ENCODE results near the gene STX8.
"Not testable (repeated sequence)": the region's sequence is repeated elsewhere in the genome, so short reads cannot be mapped to it uniquely, and the experiment has no call there.

Gene STX8

DNA sequence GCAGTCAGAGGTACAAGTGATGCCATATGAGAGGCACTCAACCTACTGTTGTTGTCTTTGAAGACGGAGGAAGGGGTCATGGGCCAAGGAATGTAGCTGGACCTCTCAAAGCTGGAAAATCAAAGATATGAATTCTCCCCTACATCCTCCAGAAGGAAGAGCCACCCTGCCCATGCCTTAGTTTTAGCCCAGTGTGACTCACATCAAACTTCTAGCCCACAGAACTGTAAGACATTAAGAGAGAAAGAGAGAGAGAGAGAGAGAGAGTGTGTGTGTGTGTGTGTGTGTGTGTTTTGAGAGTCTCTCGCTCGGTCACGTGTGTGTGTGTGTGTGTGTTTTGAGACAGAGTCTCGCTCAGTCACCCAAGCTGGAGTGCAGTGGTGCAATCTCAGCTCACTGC is 87.1 kb downstream of the STX8 start:
- no peak for DNase-seq

DNA sequence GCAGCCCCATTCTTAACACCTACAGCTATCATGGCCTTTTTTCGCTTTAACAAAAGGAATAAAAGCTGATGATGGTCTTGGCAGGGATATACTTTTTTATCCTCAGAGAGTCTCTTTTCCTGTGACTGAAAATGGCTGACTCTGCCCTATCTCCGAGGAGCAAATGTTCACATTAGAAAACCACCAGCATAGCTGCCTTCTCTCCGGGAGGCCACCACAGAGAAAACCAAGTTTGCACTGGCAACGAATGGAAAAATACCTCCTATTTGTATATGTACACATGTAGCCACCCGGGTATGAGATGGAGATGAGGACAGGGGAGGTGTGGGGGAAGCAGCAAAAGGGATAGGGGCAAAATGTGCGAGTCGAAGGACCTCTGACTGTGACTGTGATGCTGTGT is 88.2 kb downstream of the STX8 start:
- DNase-seq = no peak

DNA sequence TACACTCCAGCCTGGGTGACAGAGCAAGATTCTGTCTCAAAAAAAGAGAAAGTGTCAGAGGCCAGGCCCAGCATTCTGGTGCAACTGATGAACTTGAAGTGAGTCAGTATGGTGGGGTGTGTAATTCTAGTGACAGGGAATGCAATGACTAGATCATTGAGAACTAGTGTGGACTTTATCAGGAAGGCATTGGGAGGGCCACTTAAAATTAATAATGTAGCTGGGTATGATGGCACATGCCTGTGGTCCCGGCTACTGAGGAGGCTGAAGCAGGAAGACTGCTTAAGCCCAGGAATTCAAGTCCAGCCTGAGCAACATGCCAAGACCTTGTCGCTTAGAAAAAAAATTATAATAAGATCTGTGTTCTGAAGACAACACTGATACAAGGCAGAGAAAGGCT is 90.8 kb downstream of the STX8 start:
- DNase-seq = no peak

DNA sequence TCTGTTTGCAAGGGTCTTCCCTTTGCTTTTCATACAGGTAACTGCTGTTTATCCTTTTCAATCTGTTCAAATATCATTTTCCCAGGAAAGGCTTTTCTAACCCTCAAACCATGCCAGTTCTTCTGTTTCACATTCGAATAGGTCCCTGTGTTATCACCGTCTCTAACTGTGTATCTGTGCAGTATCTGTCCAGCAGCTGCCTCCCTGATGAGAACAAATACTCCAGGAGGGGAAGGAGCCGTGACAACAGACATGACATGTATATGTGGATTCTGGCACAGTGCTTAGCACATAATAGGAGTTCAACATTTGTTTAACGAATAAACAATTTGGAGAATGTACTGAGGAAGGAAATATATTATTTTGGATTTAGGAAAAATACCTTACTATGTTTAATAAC is 95.7 kb downstream of the STX8 start:
- DNase-seq = no peak

DNA sequence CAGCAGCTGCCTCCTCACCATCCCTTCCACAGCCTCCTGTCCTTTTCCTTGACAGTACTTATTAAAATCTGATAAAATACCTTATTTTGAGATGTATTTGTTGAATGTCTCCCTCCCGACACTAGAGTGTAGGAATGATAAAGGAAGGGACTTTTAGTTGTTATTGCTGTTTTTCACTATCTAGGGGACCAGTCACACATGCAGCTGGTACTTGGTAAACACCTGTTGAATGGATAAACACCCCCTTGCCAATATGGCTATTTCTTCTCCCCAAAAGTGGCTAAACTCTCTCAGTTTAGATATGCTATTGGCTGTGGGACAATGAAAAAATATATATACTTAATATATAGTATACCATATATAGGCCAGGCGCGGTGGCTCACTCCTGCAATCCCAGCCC is 96.7 kb downstream of the STX8 start:
- no peak for DNase-seq

DNA sequence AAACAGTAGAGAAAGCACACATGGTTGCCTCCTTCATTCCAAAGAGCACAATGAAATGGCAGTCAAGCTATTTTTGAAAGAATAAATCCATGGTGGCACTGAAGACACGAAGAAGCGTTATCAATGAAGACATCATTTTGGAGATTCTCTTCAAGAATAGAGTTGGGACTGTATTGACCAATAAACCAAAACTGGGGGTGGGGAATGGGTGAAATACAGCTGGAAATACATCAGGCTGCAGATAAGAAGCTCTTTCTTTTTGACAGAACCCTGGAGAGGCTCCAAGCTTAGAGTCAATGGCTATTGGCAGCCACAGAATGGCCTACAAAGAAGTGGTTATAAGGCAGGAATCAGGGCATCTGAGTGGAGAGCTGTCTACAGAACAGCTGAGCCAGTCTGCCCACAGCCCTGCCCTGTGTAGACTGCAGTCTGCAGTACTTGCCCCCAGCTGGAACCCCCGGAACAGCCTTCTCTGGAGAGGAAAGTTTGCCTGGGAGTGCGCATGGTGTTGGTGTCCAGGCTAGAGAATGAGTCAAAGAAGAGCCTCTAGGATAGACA is 100.4 kb downstream of the STX8 start:
- no peak for DNase-seq

DNA sequence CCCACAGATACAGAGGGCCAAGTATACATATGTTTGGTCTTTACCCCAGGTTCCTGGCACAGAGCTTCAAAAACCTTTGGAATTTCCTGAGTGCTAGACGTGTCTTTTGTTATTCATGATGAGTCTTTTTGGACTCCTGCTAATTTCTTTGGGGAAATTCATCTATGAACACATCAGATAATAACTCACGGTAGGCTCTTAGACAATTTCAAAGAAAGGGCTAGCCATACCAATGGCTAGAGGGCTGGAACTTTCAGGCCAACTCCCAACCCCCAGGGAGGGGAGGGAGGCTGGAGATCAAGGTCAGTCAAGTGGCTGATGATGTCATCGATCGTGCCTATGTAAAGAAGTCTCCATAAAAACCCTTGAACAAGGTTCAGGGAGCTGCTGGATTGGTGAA is 101.9 kb downstream of the STX8 start:
- DNase-seq = no peak

DNA sequence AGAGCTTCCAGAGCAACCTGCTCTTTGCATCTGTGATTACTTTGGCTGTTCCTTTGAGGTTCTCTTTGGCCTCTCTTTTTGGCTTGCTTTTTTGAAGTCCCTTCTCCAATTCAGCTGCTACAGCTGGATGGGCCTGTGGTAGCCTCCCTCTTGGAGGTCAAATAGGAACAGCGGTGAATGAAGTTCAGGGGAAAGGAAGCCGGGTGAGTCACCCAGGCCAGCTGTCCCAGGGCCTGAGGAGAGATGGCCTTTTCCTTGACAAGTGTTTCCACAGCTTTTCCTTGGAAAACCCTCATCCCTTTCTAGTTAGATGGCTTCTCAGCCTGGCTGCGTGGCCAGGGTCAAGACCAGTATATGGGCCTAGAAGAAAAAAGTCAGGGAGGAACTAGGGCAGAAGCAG is 103.1 kb downstream of the STX8 start:
- no peak for DNase-seq

DNA sequence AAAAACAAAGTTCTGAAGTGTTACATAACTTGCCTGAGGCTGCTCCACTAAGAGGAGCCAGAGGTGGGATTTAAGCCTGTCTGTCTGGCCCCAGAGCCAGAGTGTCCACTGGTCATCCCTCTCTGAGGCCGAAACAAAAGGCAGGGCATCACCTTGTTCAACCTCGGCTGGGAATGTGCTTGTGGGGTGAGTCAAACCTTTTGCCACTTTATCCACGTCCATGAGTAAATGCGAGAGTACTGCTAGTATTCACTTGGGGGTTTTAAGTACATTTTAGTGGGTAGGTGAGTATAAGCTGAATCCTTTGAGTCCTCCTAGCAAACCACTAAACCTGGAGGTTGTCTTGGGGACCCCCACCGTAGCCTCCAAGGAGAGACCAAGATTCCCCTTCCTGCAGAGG is 103.5 kb downstream of the STX8 start:
- no peak for DNase-seq

DNA sequence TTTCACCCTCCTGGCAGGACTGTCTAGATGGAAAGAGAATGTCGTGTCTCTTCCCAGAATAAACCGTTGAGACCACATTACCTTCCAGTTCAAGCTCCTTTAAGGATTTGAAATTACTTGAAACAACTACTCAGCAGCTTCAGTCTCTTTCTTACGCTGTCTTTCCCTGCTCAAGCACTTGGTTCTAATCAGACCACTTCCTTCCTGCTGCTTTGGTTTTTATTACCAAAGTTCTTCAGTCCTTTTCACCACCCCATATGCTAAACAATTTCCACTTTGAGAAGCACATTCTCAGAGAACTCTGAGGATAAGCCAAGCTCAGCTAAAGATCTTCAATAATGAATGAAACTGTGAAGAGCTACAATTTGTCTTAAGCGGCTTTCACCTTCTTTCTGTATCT is 105.4 kb downstream of the STX8 start:
- no peak for DNase-seq

DNA sequence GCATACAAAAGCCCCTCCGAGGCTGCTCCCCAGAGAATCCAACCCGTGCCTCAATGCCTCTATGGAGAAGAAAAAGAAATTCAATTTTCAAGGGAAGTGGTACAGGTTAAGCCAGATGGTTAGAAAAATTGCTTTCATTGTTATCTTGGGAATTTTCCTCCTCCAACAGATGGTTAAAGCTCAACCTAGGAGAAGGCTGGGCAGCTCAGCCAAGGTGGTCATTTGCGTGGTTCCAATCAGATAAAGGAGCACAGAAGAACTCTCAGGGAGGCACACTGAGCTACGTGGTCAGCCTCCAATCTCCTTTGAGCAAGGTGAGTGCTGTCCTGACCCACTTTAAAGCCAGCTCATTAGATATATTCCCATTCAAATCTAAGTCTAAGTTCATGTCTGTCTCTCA is 106.7 kb downstream of the STX8 start:
- DNase-seq = no peak

DNA sequence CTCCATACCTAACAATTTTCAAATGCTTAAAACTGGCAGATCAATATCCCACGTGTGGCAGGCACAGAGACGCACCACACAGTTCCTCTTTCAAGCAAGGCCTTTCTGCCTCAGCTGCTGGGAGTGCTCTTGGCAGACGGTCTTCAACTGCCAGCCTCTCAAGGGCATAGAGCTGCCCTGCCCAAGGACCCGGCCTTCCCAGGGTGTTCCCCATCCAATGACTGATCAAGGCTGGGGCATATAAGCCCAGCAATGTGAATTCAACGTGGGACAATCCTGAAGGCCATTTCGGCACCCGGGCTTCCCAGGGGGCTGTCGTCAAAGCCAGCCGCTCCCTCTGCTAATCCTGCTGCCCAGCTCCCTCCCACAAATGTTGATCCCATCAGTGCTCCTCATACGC is 107.1 kb downstream of the STX8 start:
- DNase-seq = no peak

DNA sequence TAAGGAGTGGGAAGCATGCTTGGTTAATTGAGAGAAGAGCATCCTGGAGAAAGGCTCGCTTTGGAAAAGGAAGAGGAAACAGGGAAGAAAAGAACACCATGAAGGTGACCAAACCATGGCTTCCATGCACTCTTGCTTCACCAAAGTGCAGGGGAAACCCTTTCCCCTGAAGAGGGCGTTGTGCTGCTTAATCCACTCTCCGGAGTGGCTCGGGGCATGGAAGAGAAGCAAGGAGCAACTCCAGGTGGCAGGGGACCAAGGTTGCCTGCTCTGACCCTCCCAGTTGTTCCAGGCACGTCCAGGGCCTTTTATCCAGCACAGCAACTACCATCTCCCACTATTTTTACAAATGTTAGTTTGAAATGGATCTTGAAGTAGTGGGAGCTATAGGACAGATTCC is 108.1 kb downstream of the STX8 start:
- no peak for DNase-seq

DNA sequence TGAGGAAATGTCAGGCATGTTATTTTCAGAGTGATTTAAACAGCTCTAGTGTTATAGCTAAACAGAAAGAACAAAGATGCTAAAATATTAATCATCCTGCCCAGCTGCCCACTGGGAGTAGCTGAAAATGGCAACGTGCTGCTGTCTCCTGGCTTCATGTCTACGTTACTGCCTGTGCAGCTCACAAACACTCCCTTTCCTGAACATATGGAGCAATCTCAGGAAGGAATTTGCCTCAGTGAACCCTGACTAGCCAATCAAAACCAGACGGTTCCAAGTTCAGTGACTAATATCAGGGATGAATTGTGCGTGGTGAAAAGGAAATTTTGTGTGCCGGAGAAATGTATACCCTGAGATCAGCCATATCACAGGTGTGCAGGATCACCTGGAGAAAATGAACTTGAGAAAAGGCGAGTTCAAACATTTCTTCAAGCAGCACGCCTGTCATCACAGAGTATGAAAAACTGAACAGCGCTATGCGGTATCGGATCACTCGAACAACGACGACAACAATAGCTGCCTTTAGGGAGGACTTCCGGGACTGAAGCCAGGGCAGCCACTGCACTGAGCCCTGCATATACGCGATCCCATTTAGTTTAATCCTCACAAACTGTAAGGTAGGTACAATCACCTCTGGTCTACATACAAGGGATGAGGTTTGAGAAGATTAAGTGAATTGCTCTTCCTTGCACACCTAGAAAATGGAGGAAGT is 110.3 kb downstream of the STX8 start:
- DNase-seq = no peak

DNA sequence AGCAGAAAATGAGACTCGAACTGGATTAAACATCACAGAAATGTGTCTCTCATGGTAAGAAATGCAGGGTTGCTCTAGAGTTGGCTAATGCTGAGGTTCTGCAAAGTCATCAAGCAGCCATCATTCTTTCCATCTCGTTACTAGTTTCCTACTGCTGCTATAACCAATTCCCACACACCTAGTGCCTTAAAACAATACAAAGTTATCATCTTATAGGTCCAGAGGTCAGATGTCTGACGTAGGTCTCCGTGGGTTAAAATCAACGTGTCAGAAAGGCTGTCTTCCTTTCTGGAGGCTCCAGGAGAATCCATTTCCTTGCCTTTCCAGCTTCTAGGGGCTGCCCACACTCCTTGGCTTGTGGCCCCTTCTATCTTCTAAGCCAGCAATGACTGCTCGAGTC is 118.6 kb downstream of the STX8 start:
- no peak for DNase-seq

DNA sequence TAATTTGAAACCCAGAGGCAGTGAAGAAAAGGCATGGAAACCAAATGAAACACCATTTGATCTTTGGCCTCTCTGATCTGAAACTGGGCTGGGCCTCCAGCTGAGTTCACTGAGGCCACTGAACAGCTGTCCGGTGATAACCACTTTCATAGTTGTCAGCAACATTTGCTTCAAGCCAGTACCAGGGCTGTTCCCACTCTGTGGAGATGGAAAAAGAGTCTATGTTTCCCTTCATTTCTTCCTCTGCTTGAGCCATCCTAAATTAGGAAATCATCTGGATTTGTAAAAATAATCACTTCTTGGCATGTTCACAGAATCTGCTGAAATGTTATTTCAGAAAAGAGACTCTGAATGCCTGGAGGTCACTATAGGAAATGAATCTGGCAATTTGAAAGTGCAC is 119.3 kb downstream of the STX8 start:
- DNase-seq = no peak

DNA sequence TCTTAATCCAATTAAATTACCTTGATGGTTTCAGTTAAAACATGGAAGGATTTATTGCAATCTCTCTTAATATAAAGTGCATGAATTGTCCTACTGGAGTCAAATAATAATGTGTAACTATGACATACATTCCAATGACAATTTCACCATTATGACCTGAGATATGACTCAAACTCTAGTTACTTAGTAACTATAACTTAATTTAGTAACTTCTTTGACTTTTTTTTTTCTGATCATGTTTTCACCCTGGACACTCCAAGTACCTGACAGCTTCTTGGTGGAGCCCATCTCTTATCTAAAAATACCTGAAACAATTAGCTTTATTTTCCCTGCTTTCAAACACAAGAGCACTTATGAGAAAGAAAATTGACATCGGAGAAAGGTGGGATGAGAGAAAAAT is 123.7 kb downstream of the STX8 start:
- no peak for DNase-seq

DNA sequence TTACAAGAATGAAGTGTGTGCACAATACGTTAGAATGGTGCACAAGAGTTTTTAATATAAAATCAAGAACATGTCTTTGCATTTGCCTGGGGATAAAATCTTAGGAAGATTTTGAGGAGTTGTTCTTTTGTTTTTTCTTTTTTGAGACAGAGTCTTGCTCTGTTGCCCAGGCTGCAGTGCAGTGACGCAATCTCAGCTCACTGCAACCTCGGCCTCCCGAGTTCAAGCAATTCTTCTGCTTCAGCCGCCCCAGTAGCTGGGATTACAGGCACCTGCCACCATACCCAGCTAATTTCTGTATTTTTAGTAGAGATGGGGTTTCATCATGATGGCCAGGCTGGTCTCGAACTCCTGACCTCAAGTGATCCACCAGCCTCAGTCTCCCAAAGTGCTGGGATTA is 128.3 kb downstream of the STX8 start:
- not testable (repeated sequence) for DNase-seq

DNA sequence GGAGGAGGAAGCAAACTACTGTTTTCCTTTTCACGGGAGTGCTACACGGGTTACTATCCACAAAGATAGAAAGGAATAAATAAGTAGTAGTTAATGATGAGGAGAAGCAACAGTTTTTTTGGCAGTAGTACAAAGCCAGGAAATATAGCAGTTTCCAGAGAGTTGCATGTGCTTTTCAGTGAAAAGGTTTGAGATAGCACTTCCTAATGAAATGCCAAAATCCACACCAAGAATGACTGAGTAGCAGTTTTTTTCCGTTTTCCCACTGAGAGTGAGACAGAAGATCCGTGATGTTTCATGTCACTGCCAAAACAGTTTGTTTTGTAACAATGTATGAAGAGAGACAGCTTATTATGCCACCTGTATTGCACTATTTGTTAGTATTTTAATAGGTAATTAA is 129.1 kb downstream of the STX8 start:
- no peak for DNase-seq

DNA sequence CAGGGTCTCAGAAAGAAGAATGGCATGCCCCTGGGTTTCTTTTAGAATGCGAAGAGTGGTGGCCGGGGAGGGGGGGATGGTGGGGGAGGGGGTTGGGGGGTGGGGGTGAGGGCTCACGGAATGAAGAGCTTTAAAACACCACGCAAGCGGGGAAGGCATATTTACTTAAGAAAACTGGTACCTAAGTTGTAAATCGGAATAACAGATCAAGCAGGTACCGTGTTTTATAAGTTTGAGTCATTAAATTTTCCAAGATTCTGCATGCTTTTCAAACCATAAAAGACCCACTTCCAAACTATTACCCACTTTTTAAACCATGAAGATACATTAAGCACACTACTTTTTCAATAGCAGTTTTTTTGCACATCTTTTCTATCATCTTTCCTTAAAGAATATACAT is 130.2 kb downstream of the STX8 start:
- DNase-seq = no peak

DNA sequence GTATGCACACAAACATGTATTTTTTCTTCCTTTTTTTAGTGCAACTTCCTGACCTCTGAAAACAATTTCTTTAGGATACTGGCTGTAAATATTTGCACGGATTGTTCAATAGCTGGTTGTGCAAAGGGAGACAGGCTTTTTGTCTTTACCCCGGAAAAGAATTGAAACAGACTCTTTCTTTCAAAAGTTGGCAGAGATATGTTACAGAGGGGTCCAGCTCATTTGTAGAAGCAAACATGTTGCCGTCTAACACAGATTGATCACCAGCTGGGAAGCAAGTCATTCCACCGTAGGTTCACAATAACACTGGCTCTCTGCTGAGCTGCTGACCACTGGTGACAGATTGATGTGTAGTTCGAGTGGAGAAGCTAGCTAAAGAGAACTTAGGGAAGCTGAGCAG is 130.9 kb downstream of the STX8 start:
- DNase-seq = no peak

DNA sequence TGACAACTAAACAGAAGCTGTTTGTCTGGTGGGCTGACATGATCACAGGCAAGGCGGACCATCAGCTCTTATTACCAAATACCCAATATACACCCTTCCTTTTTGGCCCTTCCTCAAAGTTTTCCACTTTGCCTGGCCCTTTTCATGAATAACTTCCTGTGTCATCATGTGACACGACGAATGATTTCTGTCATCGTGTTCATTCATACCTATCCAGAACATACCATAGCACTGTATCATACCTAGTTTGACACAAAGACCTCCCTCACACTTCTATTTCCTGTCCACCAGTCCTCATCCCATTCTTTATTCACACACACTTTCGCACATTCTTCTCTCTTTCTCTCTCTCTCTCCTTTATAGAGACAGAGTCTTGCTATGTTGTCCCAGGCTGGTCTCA is 131.8 kb downstream of the STX8 start:
- DNase-seq = no peak

DNA sequence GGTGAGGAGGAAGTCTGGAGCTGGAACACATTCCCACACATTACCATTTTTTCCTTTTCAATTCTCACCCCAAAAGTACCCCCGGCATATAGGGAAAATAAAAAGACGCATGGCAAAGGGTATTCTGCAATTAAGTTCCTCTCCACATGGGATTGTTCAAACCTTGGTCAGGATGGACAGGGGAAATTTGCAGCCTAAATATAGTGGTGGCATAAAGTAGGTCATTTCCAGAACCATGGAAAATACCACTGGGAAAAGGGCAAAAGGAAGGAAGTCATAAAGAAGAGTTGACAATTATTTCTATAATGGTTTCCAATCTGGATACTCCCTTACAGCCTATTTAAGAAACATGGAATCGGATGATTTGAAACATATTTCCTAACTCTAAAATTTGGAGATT is 135.8 kb downstream of the STX8 start:
- DNase-seq = no peak

DNA sequence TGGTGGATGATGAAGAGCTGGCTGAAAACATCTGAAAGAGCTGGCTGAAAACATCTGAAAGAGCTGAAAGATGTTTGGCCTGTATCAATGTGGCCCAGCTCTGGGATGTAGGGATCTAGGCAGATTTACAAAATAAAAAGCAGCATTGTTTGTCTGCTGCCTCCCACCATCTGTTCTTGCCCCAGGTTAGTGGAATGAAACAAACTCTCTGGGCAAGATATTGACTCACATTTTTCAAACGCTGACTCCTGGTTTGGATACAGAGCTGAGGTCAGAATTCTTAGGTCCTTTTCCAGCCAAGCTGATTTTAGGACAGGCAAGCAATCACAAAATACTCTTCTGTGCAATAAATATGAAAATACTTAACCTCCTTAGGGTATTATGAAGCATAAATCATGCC is 139.0 kb downstream of the STX8 start:
- no peak for DNase-seq

DNA sequence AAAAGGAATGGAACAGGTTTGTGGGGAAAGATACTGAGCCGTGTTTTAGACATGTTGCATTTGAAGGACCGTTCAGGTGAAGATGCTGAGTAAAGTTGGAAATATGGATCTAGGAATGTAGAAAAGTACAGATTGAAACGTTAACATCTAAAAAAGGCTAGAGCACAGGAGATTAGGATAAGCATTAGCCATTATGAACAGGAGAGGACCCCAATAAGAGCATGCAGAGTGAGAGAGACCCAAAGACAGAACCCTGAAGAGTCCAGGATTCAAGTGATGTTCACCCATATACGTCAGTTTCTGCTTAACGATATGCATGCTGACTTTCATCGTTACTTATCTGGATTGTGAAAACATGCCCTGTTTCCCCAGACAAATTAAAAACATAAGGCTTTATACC is 140.5 kb downstream of the STX8 start:
- DNase-seq = no peak

Measured in NCI-H1436 treated with DMSO at 0.1 percent for 48 hours (cell line).